Measurements from ENCODE around the gene AVPR2.

The AVPR2 gene

GRCh38 chrX:153903991-153904957 lies at the start of gene AVPR2:
Gene AVPR2, plus strand, starts transcription at chrX:153904673. Its CDS starts 473 bp downstream, at chrX:153905146.
- Histone ChIP-seq H3K27ac (peak within 1 kb of the TSS; percentile 58), H3K9me3 (no peaks in the 10 kb centered on the region), H3K4me3 (ENCODE audit: low read depth in 1 of 2, low read length in 1 of 2) (peak within 1 kb of the TSS in 1 of 2 experiments; percentile 3), H3K4me1 (ENCODE audit: control insufficient read depth in 1 of 2, insufficient read depth in 1 of 2, low read depth in 1 of 2, low read length in 1 of 2) (peaks cover 34 to 40% of the 10 kb centered on the region in 2 experiments), H3K36me3 (peaks cover 32% of the 10 kb centered on the region), H3K27me3 (no peaks in the 10 kb centered on the region)
- no peak for TF ChIP-seq CTCF (IDR thresholded peaks at IDR 0.05)

DNA sequence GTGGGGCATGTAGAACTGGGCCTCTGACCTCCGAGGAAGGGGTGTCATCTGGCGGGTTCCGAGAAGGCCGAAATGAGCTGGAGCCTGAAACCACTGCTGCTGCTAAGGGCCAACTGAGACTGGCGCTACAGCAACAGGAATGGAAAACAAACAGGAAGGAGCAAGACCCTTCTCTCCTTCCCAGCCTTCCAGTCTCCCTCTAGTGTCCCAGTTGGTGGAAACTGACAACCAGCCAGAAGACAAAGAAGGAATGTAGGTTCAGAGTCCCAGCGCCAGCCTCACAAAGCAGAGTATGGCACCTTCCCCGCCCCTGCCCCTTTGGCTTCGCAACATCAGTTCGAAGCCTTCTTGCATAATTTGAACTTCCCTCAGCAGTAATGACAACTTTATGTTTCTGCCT lies 49.8 kb upstream of the AVPR2 start:
- Histone ChIP-seq H3K36me3 (no peaks in the 10 kb centered on the region), H3K27ac (no peak overlapping the region), H3K4me3 (ENCODE audit: low read depth in 1 of 2, low read length in 1 of 2) (no peak overlapping the region), H3K4me1 (ENCODE audit: control insufficient read depth in 1 of 2, insufficient read depth in 1 of 2, low read depth in 1 of 2, low read length in 1 of 2) (no peaks in the 10 kb centered on the region), H3K9me3 (no peaks in the 10 kb centered on the region), H3K27me3 (peaks cover 20% of the 10 kb centered on the region)
- TF ChIP-seq CTCF (IDR thresholded peaks at IDR 0.05) = no peak

- Histone ChIP-seq H3K27me3 (peaks cover 9% of the 10 kb centered on the region), H3K4me1 (ENCODE audit: control insufficient read depth in 1 of 2, insufficient read depth in 1 of 2, low read depth in 1 of 2, low read length in 1 of 2) (no peaks in the 10 kb centered on the region), H3K9me3 (no peaks in the 10 kb centered on the region), H3K36me3 (no peaks in the 10 kb centered on the region), H3K27ac (no peak overlapping the region), H3K4me3 (ENCODE audit: low read depth in 1 of 2, low read length in 1 of 2) (no peak overlapping the region)
- TF ChIP-seq CTCF (IDR thresholded peaks at IDR 0.05) = no peak
Observed at GRCh38 chrX:153857348-153857903, 47.0 kb upstream of the AVPR2 start.

DNA sequence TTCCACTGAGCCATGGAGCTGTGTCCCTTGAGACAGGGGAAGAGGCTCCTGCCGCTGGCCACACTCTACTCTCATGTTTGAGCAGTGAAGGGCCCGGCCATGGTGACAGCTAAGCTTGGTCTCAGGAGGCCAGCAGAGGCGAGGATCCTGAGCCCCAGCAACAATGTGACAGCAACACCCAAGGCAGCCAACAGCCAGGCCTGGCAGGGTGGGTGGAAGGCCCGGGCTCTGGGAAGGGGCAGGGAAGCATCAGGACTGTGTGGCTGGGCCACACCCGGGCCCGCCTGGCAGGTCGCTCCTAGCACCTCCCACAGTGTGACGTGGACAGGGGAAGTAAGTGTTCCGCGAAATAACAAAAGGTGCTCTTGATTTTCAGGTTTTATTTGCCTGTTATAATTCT lies 43.3 kb upstream of the AVPR2 start:
- H3K4me1 ChIP-seq (ENCODE audit: control insufficient read depth in 1 of 2, insufficient read depth in 1 of 2, low read depth in 1 of 2, low read length in 1 of 2) = no peaks in the 10 kb centered on the region
- no peak overlapping the region for H3K27ac ChIP-seq
- TF ChIP-seq CTCF (IDR thresholded peaks at IDR 0.05) = no peak
- peaks cover 3% of the 10 kb centered on the region for H3K27me3 ChIP-seq
- no peak overlapping the region for H3K4me3 ChIP-seq (ENCODE audit: low read depth in 1 of 2, low read length in 1 of 2)
- no peaks in the 10 kb centered on the region for H3K36me3 ChIP-seq
- H3K9me3 ChIP-seq = no peaks in the 10 kb centered on the region

GRCh38 chrX:153861733-153862310 lies 42.7 kb upstream of the AVPR2 start:
- Histone ChIP-seq H3K9me3 (no peaks in the 10 kb centered on the region), H3K36me3 (no peaks in the 10 kb centered on the region), H3K27ac (no peak overlapping the region), H3K27me3 (no peaks in the 10 kb centered on the region), H3K4me1 (ENCODE audit: control insufficient read depth in 1 of 2, insufficient read depth in 1 of 2, low read depth in 1 of 2, low read length in 1 of 2) (no peaks in the 10 kb centered on the region), H3K4me3 (ENCODE audit: low read depth in 1 of 2, low read length in 1 of 2) (no peak overlapping the region)
- no peak for TF ChIP-seq CTCF (IDR thresholded peaks at IDR 0.05)
